ENCODE results near the gene RIN1. TPM values are rescaled to one million over a fixed set of nuclear protein-coding genes. Genes with fewer than 3 reads are reported as not detected.

RIN1 gene
- total RNA-seq, 1 donor from 2014 or later: 1.0 TPM

- Histone ChIP-seq H3K4me1 (peaks cover 57% of the 10 kb centered on the region), H3K9me3 (replicated peaks) (no peaks in the 10 kb centered on the region), H3K27ac (replicated peaks) (peak overlapping the region; percentile 92), H3K4me3 (no peak overlapping the region), H3K27me3 (ENCODE audit: low read depth) (no peaks in the 10 kb centered on the region), H3K36me3 (no peaks in the 10 kb centered on the region)
- no peak for TF ChIP-seq CTCF (IDR thresholded peaks at IDR 0.05; ENCODE audit: borderline replicate concordance)
- no peak for DNase-seq
- intact Hi-C loops (cut with micrococcal nuclease): no loop called here
These were observed 17.6 kb downstream of the RIN1 start for GRCh38 chr11:66318600-66318970.

GRCh38 chr11:66317723-66318599, 18.3 kb downstream of the RIN1 start:
- peak; percentile 60 for DNase-seq
- intact Hi-C loops (cut with micrococcal nuclease): no loop called here
- Histone ChIP-seq H3K27me3 (ENCODE audit: low read depth) (no peaks in the 10 kb centered on the region), H3K27ac (replicated peaks) (peak overlapping the region; percentile 92), H3K9me3 (replicated peaks) (no peaks in the 10 kb centered on the region), H3K4me1 (peaks cover 63% of the 10 kb centered on the region), H3K36me3 (no peaks in the 10 kb centered on the region), H3K4me3 (peak overlapping the region; percentile 73)
- no peak for TF ChIP-seq CTCF (IDR thresholded peaks at IDR 0.05; ENCODE audit: borderline replicate concordance)

GRCh38 chr11:66317322-66317722, 18.9 kb downstream of the RIN1 start:
- H3K36me3 ChIP-seq: no peaks in the 10 kb centered on the region
- peak; percentile 67 for DNase-seq
- TF ChIP-seq CTCF (IDR thresholded peaks at IDR 0.05; ENCODE audit: borderline replicate concordance): no peak
- peak overlapping the region; percentile 73 for H3K4me3 ChIP-seq
- H3K27ac ChIP-seq (replicated peaks): peak overlapping the region; percentile 92
- peaks cover 60% of the 10 kb centered on the region for H3K4me1 ChIP-seq
- no peaks in the 10 kb centered on the region for H3K27me3 ChIP-seq (ENCODE audit: low read depth)
- no peaks in the 10 kb centered on the region for H3K9me3 ChIP-seq (replicated peaks)
- intact Hi-C loops (cut with micrococcal nuclease): no loop called here

- intact Hi-C loops (cut with micrococcal nuclease): no loop called here
- TF ChIP-seq CTCF (IDR thresholded peaks at IDR 0.05; ENCODE audit: borderline replicate concordance): no peak
- H3K9me3 ChIP-seq (replicated peaks): no peaks in the 10 kb centered on the region
- H3K27ac ChIP-seq (replicated peaks): peak within 1 kb of the TSS; percentile 92
- H3K27me3 ChIP-seq (ENCODE audit: low read depth): no peaks in the 10 kb centered on the region
- H3K36me3 ChIP-seq: no peaks in the 10 kb centered on the region
- peak; percentile 87 for DNase-seq
- H3K4me1 ChIP-seq: peaks cover 56% of the 10 kb centered on the region
- peak within 1 kb of the TSS; percentile 73 for H3K4me3 ChIP-seq
These were observed 19.4 kb downstream of the RIN1 start, which contains the start of gene CD248 for GRCh38 chr11:66316849-66317251. CD248 (minus strand) TSS chr11:66317044; CDS start chr11:66317027, 17 bp downstream.

GRCh38 chr11:66315921-66316811, 20.1 kb downstream of the RIN1 start:
- TF ChIP-seq CTCF (IDR thresholded peaks at IDR 0.05; ENCODE audit: borderline replicate concordance): no peak
- DNase-seq: no peak
- intact Hi-C loops (cut with micrococcal nuclease): no loop called here
- Histone ChIP-seq H3K27me3 (ENCODE audit: low read depth) (no peaks in the 10 kb centered on the region), H3K27ac (replicated peaks) (peak overlapping the region; percentile 92), H3K36me3 (no peaks in the 10 kb centered on the region), H3K9me3 (replicated peaks) (no peaks in the 10 kb centered on the region), H3K4me1 (peaks cover 51% of the 10 kb centered on the region), H3K4me3 (peak overlapping the region; percentile 73)
